Measurements from ENCODE around the gene SYCN.

DNA sequence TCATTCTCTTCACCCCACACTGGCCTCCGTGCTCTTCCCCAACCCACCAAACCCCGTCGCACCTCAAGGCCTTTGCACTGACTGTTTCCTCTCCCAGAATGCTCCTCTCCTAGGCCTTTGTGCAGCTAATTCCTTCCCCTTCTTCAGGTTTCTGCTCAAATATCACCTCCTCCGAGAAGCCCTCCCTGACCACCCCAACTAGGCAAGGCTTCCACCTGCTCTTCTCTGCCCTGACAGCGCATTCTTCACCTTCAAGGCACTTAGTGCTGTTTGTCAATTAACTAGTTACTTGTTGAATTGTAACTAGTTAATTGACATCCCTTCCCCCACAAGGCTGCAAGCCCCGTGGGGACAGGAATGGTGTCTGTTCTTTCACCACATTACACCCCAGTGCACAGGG lies 15.1 kb downstream of the SYCN start:
- TF ChIP-seq CTCF (IDR thresholded peaks at IDR 0.05) (no peak), EP300 (IDR thresholded peaks at IDR 0.05) (no peak)

All from ovary (tissue), 3 donors.